NCI-H446 treated with DMSO at 0.1 percent for 48 hours (cell line): ENCODE data around the gene P2RY8.
"Not testable (repeated sequence)": the region's sequence is repeated elsewhere in the genome, so short reads cannot be mapped to it uniquely, and the experiment has no call there.

Experiments used
- DNase-seq: peaks from one replicate; lab custom pipeline; 2025; lab: John Stamatoyannopoulos, UW

Gene P2RY8

DNA sequence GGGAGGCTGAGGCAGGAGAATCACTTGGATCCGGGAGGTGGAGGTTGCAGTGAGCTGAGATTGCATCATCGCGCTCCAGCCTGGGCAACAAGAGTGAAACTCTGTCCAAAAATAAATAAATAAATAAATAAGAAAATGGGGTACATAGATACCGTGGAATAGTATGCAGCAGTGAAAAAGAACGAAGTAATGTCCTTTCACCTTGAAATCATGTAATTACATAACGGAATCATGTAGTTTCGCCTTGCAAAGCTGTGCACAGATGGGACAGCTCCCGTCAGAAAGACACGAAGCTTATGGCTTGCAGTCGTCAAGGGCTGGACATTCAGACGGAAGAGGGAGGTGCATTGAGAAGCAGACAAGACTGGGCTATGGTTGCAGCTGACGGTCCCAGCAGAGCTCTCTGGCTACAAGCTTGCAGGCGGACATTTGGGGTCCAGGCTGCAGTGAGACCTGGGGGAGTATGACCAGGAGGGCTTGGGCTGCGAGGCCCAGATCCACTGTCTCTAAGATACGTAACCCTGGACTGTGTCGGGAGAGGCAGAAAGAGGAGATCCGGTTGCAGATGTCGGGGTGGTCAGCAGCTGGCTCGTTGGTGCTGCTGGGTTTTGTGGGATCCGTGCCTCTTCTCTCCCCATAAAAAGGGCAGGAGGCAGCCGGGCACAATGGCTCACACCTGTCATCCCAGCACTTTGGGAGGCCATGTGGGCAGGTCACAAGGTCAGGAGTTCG is 6.2 kb upstream of the P2RY8 start:
- DNase-seq: no peak

DNA sequence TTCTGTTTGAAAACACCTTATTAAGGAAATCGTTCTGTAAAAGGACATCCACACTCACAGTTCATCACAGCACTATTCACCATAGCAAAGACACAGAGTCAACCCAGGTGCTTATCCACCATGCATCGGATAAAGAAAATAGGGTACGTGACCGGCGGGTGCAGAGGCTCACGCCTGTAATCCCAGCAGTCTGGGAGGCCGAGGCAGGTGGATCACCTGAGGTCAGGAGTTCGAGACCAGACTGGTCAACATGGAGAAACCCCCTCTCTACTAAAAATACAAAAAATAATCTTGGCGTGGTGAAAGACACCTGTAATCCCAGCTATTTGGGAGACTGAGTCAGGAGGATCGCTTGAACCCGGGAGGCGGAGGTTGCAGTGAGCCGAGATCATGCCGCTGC is 2.2 kb upstream of the P2RY8 start:
- not testable (repeated sequence) for DNase-seq

DNA sequence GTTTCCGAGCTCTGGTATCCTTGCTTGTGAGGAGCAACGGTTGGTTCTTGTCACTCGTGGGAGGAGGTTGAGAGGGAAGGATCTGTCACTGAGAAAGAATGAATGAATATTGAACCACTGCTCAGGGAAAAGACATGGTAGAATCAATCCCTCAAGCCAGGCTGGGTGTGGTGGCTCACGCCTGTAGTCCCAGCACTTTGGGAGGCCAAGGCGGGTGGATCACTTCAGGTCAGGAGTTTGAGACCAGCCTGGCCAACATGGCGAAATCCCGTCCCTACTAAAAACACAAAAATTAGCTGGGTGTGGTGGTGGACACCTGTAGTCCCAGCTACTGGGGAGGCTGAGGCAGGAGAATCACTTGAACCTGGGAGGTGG is 718 bp upstream of the P2RY8 start:
- not testable (repeated sequence) for DNase-seq

DNA sequence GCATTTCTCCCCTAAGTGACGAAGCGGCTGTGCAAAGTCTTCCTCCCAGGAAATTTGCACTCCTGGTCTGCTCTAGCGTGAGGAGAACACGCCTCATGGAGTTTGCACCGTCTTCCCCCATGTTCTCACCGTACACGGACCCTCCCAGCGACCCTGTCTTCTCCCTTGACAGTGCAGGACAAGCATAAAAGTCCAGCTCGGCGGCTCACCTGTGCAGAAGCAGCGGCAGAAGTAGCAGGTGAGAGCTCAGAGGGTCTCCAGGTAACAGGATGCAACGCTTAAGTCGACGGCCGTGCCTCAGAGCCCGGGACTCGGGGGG is 314 bp downstream of the P2RY8 start:
- DNase-seq: no peak

DNA sequence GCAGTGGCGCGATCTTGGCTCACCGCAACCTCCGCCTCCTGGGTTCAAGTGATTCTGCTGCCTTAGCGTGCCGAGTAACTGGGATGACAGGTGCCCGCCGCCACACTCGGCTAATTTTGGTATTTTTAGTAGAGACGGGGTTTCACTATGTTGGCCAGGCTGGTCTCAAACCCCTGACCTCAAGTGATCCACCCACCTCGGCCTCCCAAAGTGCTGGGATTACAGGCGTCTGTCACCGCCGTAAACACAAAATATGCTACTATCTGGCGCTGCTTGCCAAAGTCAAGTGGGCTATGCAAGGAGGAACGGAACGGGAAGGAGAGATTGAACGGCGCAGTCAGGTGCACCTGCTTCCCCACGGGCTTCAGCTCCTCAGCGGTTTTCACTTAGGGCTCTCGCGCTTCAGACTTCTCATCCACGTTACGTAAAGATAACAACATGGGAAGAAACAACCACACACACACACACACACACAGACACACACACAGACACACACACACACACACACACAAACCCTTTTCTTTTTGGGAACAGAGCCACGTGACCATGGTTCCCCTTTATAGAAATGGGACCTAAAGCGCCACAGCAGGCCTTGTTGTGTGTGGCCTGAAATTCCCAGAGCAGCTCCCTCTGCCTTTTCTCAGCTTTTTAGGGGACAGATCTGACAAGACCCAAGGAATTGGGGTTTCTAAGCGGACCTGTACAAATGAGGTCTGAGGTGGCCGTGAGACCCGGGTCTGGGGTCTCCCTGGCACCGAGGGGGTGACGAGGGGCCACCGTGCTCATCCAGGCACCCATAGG is 1.5 kb downstream of the P2RY8 start:
- DNase-seq: no peak

DNA sequence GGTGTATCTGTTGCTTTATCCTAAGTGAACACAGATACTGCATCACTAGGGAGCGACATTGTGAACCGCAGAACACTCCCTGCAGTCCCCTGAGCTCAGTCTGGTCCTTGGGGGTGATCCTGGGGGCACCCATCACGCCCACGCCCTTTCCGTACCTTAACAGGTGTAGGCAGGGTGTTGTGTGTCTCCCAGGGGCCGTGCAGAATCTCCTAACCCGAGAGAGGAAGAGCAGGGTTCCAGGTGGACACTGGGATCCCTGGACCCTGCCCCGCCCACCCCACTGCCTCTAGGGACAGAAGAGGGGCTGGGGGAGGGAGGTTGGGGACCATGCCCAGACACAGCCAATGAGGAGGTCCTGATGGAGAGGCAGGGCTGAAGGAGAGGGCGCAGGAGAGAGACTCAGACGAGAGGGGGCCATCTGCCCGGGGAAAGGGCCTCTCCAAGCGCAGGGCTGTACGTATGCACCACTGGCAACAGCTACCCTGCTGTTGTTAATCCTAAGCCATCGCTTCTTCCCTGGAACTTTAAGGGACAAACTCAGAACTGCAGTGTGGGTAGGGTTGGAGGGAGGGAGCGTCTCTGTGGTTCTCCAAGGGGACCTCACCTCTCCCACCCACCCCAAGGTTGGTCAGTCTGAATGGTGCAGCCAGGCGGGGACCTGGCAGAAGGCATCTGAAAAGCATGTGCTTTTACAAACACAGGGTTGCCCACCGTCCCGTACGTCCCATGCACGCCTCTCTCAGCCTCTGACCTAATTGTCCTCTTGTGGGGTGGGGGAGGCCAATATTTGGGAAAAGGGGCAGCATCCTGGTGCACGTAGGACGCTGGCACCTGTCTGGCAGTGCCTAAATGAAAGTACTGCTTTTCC is 2.5 kb downstream of the P2RY8 start:
- DNase-seq: no peak

DNA sequence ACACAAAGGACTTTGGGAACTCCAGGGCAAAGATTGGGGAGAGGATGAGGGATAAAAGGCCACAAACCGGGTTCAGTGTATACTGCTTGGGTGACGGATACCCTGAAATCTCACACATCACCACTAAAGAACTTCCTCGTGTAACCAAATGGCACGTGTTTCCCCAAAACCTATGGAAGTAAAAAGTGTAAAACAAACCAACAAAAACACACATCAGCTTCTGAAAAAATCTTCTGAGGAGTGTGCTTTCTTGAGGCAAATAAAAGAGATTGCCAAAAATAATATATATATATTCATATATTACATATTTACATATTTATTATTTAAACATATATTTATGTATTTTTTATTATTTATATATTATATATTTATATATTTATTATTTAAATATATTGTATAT is 3.9 kb downstream of the P2RY8 start:
- no peak for DNase-seq

DNA sequence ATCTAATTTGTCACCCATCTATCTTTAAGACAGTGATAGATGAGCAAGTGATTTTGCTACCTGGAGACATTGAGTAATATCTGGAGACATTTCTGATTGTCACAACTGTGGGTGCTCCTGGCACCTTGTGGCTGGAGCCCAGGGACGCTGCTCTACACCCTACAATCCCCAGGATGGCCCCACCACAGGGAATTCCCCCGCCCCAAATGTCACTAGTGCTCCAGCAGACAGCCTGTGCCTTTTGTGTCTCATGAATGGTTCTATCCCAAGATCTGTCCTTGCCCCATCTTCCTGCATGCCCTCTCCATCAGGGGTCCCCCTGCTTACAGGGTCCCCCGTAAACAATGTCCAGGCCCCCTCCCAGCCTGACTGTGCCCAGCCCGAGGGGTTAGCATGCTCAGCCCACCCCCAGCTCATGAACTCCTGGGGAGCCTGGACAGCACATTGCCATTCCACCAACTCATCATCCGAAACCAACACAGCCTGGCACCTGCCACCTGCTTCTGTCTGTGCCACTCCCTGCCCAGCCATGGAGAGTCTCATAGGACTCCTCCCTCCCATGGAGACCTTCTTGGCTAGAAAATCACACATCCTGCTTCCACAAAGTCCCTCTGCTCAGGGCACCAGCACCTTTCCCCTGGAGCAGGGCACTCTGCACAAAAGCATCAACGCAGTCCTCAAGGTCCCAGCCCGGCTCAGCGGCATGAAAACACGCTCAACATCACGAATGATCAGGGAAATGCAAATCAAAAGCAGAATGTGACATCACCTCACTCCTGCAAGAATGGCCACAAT is 5.7 kb downstream of the P2RY8 start:
- no peak for DNase-seq

DNA sequence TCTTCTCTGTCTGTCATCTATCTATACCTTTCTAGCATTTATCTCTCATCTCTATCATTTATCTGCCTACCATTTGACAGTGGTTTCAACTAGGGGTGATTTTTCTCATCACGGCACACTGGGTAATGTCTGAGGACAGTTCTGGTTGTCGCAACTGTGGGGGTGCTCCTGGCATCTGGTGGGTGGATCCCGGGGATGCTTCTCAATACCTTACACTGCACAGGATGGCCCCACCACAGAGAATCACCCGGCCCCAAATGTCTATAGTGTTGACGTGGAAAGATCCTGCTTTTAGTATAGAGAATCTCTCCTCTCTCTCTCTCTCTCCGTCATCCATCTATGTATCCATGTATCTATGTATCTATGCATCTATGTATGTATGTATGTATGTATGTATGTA is 7.2 kb downstream of the P2RY8 start:
- no peak for DNase-seq

DNA sequence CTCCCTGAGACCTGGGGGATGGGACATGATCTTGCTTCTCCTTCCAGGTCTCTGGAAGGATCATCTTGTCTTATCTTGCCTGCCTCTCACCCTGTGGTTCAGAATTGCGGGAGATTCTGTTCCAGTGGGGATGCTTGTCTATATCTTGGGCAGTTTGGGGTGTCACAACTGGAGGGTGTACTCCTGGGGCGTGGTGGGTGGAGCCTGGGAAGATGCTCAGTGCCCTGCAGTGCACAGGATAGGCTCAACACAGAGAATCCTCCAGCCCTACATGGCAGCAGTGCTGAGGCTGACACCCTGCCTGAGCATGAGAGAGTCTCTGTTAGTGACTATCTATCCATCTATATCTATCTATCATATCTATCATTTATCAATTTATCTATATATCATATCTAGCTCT is 7.7 kb downstream of the P2RY8 start:
- no peak for DNase-seq

DNA sequence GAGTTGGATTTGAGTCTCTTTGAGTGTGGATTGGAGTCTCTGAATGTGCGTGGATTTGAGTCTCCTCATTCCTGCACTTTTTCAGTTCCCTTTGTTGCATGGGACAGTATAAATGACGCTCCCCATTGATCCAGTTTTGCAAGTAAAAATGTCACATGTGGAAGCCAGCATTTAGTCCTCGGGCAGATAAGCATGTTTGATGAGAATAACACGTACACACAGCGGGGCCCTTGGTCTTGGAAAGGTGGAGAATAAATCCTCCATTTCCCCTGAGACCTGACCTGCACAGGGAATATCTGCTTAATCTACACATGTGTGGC is 8.1 kb downstream of the P2RY8 start:
- DNase-seq: no peak

DNA sequence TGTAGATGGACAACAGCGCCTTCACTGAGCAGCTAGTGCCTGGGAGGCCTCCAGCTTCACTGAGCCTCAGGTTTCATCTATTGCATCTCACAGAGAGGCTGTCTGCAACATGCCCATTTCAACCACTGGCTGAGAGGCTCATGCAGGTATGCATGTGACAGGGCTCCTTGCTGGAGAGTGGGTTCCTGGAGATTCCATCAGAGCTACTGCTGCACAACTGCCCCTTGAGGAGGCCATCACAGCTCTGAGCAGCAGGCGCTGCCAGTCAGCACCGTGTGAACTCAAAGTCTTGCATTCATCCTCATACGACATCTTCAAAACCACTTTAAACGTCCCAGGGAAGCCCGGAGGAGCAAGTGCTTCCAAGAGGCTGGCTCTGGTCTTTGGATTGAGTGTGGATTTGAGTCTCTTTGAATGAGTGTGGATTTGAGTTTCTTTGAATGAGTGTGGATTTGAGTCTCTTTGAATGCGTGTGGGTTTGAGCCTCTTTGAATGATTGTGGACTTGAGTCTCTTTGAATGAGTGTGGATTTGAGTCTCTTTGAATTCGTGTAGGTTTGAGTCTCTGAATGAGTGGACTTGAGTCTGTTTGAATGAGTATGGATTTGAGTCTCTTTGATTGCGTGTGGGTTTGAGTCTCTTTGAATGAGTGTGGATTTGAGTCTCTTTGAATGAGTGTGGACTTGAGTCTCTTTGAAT is 8.7 kb downstream of the P2RY8 start:
- no peak for DNase-seq

DNA sequence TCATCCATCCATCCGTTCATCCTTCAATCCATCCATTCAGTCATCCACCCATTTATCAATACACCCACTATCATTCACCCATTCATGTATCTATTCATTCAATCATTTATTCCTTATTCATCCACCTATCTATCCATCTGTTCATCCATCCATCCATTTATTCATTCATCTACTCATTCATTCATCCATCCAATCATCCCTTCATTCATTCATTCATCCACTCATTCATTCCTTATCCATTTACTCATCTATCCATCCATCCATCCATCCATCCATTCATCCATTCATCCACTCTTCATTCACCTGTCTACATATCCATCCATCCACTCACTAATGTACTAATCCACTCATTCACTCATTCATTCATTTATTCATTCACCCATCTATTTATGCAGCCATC is 9.5 kb downstream of the P2RY8 start:
- no peak for DNase-seq

DNA sequence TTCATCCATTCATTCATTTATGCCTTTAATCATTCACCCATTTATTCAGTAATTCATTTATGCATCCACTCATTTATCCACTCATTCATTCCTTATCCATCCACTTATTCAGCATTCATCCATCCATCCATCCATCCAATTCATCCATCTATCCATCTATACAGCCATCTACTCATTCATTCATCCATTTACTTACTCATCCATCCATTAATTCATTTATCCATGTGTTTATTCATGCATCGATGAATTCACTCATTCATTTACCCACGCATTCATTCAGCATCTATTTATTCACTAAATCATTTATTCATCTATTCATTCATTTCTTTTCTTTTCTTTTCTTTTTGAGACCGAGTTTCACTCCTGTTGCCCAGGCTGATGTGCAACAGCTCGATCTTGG is 10.4 kb downstream of the P2RY8 start:
- no peak for DNase-seq

DNA sequence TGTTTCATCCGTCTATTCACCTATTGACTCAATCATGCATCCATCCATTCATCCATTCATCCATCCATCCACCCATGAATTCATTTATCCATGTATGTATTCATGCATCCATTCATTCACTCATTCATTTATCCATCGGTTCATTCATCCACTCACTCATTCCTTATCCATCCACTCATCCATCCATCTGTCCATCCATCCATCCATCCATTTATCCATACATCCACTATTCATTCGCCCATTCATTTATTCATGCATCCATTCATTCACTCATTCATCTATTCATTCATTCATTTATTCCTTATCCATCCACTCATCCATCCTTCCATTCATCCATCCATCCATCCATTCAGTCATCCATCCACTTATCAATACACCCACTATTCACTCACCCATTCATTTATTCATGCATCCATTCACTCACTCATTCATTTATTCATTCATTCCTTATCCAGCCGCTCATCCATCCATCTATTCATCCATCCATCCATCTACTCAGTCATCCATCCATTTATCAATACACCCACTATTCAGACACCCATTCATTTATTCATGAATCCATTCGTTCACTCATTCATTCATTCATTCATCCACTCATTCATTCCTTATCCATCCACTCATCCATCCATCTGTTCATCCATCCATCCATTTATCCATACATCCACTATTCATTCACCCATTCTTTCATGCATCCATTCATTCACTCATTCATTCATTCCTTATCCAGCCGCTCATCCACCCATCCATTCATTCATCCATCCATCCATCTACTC is 11.2 kb downstream of the P2RY8 start:
- no peak for DNase-seq

DNA sequence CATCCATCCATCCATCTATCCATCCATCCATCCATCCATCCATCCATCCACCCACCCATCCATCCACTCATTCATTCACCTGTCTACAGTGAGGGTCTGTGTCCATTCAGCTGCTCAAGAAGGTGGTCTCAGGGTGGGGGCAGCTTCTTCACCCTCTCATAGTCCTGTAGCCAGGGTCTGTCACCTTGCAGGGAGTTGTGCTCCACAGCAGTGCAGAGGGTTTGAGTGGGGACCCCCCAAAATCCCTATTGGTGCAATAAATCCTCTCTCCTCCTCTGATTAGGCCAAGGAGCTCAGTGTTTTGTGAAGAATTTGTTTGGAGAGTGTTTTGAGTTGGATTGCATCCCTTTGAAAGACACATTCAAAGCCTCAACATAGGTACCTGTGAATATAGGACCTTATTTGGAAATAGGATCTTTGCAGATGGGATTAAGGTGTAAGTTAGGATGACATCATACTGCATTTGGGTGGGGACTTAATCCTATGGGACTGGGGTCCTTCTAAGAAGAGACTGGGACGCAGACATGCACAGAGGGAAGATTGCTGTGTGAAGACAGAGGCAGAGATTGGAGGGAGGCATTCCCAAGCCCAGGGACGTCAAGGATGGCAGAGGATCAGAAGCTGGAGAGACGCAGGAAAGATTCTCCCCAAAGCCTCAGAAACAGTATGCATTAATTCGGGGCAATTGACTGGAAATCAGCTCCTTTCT is 12.0 kb downstream of the P2RY8 start:
- no peak for DNase-seq

DNA sequence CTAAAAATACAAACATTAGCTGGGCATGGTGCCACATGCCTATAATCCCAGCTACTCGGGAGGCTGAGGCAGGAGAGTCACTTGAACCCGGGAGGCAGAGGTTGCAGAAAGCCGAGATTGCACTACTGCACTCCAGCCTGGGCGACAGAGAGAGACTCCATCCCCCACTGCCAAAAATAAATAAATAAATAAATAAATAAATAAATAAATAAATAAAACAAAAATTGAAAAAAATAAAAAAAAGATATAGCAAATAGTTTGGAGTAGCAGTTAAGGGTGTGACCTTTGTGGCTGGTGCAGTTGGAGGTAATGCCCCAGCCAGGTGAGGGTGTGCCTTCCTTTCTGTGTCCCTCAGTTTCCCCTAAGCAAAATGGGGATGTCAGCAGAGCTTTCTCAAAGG is 14.1 kb downstream of the P2RY8 start:
- not testable (repeated sequence) for DNase-seq

DNA sequence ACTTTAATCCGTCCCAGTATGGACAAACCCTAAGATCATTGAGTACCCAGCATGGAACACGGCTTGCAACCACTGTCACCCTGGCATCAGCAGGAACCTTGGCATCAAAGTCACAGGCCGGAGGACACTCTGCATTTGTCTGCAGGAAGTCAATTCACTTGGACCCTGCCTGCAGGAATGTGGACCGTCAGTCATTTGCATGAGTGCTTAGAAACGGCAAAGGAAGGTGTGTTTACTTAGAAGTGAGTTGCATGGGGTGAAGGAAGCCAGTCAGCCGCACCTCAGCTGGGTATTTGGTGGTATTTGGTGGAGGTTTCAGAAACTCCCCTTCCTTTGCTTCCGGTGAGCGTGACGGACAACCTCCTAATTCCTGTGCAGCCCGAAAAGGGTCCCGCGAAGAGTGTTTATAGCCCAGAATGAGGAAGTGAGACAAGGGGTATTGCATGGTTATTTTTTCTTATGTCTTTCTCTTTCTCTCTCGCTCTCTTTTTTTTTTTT is 15.5 kb downstream of the P2RY8 start:
- DNase-seq: no peak

DNA sequence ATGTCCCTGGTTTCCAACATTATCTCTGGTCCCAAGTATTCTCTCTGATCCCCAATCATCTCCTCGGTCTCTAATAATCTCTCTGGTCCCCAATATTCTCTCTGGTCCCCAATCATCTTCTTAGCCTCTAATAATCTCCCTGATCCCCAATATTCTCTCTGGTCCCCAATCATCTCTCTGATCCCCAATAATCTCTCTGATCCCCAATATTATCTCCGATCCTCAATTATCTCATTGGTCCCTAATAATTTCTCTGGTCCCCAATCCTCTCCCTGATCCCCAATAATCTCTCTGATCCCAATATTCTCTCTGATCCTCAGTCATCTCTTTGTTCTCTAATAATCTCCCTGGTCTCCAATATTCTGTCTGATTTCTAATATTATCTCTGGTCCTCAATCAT is 16.6 kb downstream of the P2RY8 start:
- DNase-seq: no peak

DNA sequence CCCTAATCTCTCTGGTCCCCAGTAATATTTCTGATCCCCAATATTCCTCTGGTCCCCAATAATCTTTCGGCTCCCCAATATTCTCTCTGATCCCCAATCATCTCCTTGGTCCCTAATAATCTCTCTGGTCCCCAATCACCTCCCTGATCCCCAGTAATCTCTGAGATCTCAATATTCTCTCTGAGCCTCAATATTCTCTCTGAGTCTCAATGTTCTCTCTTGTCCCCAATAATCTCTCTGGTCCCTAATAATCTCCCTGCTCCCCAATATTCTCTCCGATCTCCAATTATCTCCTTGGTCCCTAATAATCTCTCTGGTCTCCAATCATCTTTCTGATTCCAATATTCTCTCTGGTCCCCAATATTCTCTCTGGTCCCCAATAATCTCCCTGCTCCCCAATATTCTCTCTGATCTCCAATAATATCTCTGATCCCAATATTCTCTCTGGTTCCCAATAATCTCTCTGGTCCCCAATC is 17.9 kb downstream of the P2RY8 start:
- DNase-seq: no peak
